Nephron (organoid): Measurements from ENCODE around the gene BRD7.
A peak's percentile ranks its signal among the peaks of the same experiment; 100 is the strongest.

Experiments used
- H3K27ac Mint-ChIP-seq, 3 experiments: 2 replicates each; pipeline ENCODE4 v1.8.0; 2020; ENCODE audit warnings: mixed read lengths in 3 of 3, mild to moderate bottlenecking in 2 of 3, moderate library complexity in 1 of 3
- H3K27me3 Mint-ChIP-seq: 2 replicates; pipeline ENCODE4 v1.8.0; 2021; ENCODE audit warnings: low read depth, mild to moderate bottlenecking, moderate library complexity, mixed read lengths
- H3K36me3 Mint-ChIP-seq: 2 replicates; pipeline ENCODE4 v1.8.0; 2020; ENCODE audit warnings: low read depth, mixed read lengths
- H3K4me1 Mint-ChIP-seq: 2 replicates; pipeline ENCODE4 v1.8.0; 2020; ENCODE audit warnings: mixed read lengths
- H3K4me3 Mint-ChIP-seq, 3 experiments: 2 replicates each; pipeline ENCODE4 v1.8.0; 2020; ENCODE audit warnings: mild to moderate bottlenecking in 3 of 3, mixed read lengths in 3 of 3, moderate library complexity in 2 of 3
- H3K9me3 Mint-ChIP-seq: 2 replicates; pipeline ENCODE4 v1.8.0; 2020; ENCODE audit warnings: mixed read lengths
- TF ChIP-seq, protein P1 (sequence below), 3 experiments: fragments of 200-600 bp; sonication (generic); IDR thresholded peaks; one replicate each; pipeline ENCODE4 v1.5.0; 2021; ENCODE audit warnings: antibody characterized with exemption in 3 of 3; ENCODE audit not compliant: unreplicated experiment in 3 of 3

The BRD7 gene

GRCh38 chr16:50338371-50339231, 30.2 kb downstream of the BRD7 start:
- Mint-ChIP-seq H3K4me3 (no peak overlapping the region), H3K27me3 (no peaks in the 10 kb centered on the region), H3K4me1 (peaks cover 5% of the 10 kb centered on the region), H3K27ac (no peak overlapping the region), H3K9me3 (no peaks in the 10 kb centered on the region), H3K36me3 (peaks cover 61% of the 10 kb centered on the region)
- TF ChIP-seq, protein P1, sequence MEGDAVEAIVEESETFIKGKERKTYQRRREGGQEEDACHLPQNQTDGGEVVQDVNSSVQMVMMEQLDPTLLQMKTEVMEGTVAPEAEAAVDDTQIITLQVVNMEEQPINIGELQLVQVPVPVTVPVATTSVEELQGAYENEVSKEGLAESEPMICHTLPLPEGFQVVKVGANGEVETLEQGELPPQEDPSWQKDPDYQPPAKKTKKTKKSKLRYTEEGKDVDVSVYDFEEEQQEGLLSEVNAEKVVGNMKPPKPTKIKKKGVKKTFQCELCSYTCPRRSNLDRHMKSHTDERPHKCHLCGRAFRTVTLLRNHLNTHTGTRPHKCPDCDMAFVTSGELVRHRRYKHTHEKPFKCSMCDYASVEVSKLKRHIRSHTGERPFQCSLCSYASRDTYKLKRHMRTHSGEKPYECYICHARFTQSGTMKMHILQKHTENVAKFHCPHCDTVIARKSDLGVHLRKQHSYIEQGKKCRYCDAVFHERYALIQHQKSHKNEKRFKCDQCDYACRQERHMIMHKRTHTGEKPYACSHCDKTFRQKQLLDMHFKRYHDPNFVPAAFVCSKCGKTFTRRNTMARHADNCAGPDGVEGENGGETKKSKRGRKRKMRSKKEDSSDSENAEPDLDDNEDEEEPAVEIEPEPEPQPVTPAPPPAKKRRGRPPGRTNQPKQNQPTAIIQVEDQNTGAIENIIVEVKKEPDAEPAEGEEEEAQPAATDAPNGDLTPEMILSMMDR (IDR thresholded peaks at IDR 0.05; ENCODE audit: unreplicated experiment in 3 of 3), result no peak

DNA sequence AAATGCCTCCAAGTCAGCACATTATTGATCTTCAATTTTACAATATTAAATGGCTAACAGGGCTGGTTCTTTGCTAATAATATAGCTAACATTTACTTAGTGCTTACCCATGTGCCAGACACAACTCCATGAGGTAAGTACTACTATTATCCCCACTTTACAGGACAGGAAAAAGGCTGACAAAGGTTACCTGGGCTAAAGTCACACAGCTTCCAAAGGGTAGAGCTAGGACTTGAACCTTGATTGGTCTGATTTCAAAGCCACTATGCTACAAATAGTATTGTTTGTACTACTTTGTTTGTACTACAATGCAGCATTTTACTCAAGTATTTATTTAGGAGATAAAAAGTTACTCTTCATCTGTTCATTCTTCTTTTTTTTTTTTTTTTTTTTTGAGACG, 31.9 kb downstream of the BRD7 start:
- Mint-ChIP-seq H3K27ac (no peak overlapping the region), H3K4me3 (no peak overlapping the region), H3K36me3 (peaks cover 64% of the 10 kb centered on the region), H3K27me3 (no peaks in the 10 kb centered on the region), H3K4me1 (peaks cover 5% of the 10 kb centered on the region), H3K9me3 (no peaks in the 10 kb centered on the region)
- TF ChIP-seq, protein P1 (IDR thresholded peaks at IDR 0.05; ENCODE audit: unreplicated experiment in 3 of 3), result no peak

DNA sequence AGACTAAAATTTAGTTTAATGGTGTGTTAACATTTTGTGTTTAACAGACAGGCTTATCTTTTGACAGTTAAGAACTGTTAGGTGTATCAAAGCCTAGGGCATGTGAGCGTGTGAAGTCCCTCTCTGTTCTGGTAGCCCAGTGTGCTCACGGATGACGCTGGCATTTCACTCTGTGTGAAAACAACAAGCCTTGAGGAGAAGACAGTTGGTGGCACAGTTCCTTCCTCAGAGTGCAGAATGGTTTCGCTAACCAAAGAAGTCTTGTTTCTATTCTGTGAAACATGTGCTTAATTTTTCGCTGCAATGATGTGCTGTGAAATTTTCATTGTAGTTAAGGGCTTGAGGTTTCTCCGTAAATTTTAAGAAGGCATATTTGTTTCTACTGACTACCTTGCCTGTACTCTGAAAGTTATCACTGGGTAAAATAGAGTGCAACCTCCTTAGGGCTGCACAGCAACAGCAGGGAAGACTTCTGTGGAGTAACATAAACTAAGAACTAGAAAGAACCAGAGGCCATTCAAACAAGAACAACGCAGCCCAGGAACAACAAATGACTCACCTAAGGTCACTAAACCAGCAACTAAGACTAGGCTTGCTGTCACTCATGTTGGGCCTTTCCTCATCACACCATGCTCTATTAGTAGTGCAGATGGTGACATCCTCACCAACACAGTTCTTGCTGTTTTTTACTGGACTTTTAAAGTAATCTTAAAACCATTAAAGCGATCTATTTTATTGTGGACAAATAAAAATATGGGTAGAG, 33.4 kb downstream of the BRD7 start:
- TF ChIP-seq, protein P1 (IDR thresholded peaks at IDR 0.05; ENCODE audit: unreplicated experiment in 3 of 3), result no peak
- no peak overlapping the region for H3K4me3 Mint-ChIP-seq
- H3K4me1 Mint-ChIP-seq, result no peaks in the 10 kb centered on the region
- no peaks in the 10 kb centered on the region for H3K27me3 Mint-ChIP-seq
- H3K36me3 Mint-ChIP-seq, result peaks cover 59% of the 10 kb centered on the region
- H3K27ac Mint-ChIP-seq, result no peak overlapping the region
- no peaks in the 10 kb centered on the region for H3K9me3 Mint-ChIP-seq

GRCh38 chr16:50334106-50334975, 34.4 kb downstream of the BRD7 start:
- peak overlapping the region in 1 of 3 experiments; percentile 28 for H3K27ac Mint-ChIP-seq
- H3K27me3 Mint-ChIP-seq, result no peaks in the 10 kb centered on the region
- no peak overlapping the region for H3K4me3 Mint-ChIP-seq
- no peaks in the 10 kb centered on the region for H3K9me3 Mint-ChIP-seq
- TF ChIP-seq, protein P1 (IDR thresholded peaks at IDR 0.05; ENCODE audit: unreplicated experiment in 3 of 3), result no peak
- peaks cover 66% of the 10 kb centered on the region for H3K36me3 Mint-ChIP-seq
- no peaks in the 10 kb centered on the region for H3K4me1 Mint-ChIP-seq

- Mint-ChIP-seq H3K4me1 (no peaks in the 10 kb centered on the region), H3K27ac (no peak overlapping the region), H3K4me3 (no peak overlapping the region), H3K36me3 (peaks cover 64% of the 10 kb centered on the region), H3K27me3 (no peaks in the 10 kb centered on the region), H3K9me3 (no peaks in the 10 kb centered on the region)
- TF ChIP-seq, protein P1 (IDR thresholded peaks at IDR 0.05; ENCODE audit: unreplicated experiment in 3 of 3), result no peak
These were observed 36.2 kb downstream of the BRD7 start for GRCh38 chr16:50332599-50332998.
